WTC11 (cell line): ENCODE results near the gene STPG2.

ENCODE experiments used
- ARID4B ChIP-seq: sonication (generic); formaldehyde crosslinking; IDR thresholded peaks from 2 replicates; pipeline ENCODE4 v1.8.0; 2023; ENCODE audit warnings: missing genetic modification reagents, mild to moderate bottlenecking, borderline replicate concordance
- ATF3 ChIP-seq: sonication (generic); formaldehyde crosslinking; conservative IDR thresholded peaks from 2 replicates; pipeline ENCODE4 v1.8.1; 2022; ENCODE audit warnings: mild to moderate bottlenecking, missing genetic modification reagents
- CBFB ChIP-seq: sonication (generic); formaldehyde crosslinking; IDR thresholded peaks from 2 replicates; pipeline ENCODE4 v1.8.1; 2022; ENCODE audit warnings: mild to moderate bottlenecking, low read depth, missing genetic modification reagents
- CREB1 ChIP-seq: sonication (generic); formaldehyde crosslinking; IDR thresholded peaks from 2 replicates; pipeline ENCODE4 v1.8.0; 2023; ENCODE audit warnings: mild to moderate bottlenecking, missing genetic modification reagents
- CTCF ChIP-seq: fragments of 200-600 bp; IDR thresholded peaks from 2 replicates; pipeline ENCODE4 v1.8.0; 2022; ENCODE audit warnings: antibody characterized with exemption
- ETV6 ChIP-seq: sonication (generic); formaldehyde crosslinking; IDR thresholded peaks from 2 replicates; pipeline ENCODE4 v1.8.1; 2022; ENCODE audit warnings: mild to moderate bottlenecking, missing genetic modification reagents
- IRF1 ChIP-seq: sonication (generic); formaldehyde crosslinking; IDR thresholded peaks from 2 replicates; pipeline ENCODE4 v1.8.0; 2023; ENCODE audit warnings: missing genetic modification reagents
- KAT7 ChIP-seq: sonication (generic); formaldehyde crosslinking; IDR thresholded peaks from 2 replicates; pipeline ENCODE4 v1.8.1; 2023; ENCODE audit warnings: missing genetic modification reagents, mild to moderate bottlenecking, borderline replicate concordance
- NR2C2 ChIP-seq: sonication (generic); formaldehyde crosslinking; IDR thresholded peaks from 2 replicates; pipeline ENCODE4 v1.8.0; 2022; ENCODE audit warnings: mild to moderate bottlenecking, missing genetic modification reagents
- STAT6 ChIP-seq: sonication (generic); formaldehyde crosslinking; conservative IDR thresholded peaks from 2 replicates; pipeline ENCODE4 v1.8.1; 2023; ENCODE audit warnings: mild to moderate bottlenecking, low read depth, missing genetic modification reagents, moderate library complexity
- ZNF138 ChIP-seq: sonication (generic); formaldehyde crosslinking; conservative IDR thresholded peaks from 2 replicates; pipeline ENCODE4 v1.8.1; 2022; ENCODE audit warnings: mild to moderate bottlenecking, moderate library complexity, missing genetic modification reagents

- no peak for TF ChIP-seq STAT6 (CRISPR knock-in tag)
- no peak for TF ChIP-seq CTCF
- TF ChIP-seq ETV6 = no peak
- TF ChIP-seq NR2C2 (CRISPR knock-in tag) = no peak
- no peak for TF ChIP-seq CBFB (CRISPR knock-in tag)
- TF ChIP-seq KAT7 (CRISPR knock-in tag) = no peak
- no peak for TF ChIP-seq CREB1 (CRISPR knock-in tag)
- no peak for TF ChIP-seq ARID4B
- TF ChIP-seq IRF1 (CRISPR knock-in tag) = no peak
- TF ChIP-seq ZNF138 = no peak
- no peak for TF ChIP-seq ATF3
These were observed 218.8 kb downstream of the STPG2 start for GRCh38 chr4:97924341-97924958.
